K562 (cell line): ENCODE data around the gene SLC5A10. TPM values are rescaled to one million over a fixed set of nuclear protein-coding genes. Genes with fewer than 3 reads are reported as not detected.
A peak's percentile ranks its signal among the peaks of the same experiment; 100 is the strongest.

Source experiments
- ARID2 ChIP-seq: fragments of 450-650 bp; IDR thresholded peaks from 2 replicates; pipeline ENCODE4 v1.6.1; 2017; ENCODE audit warnings: antibody characterized with exemption, mild to moderate bottlenecking
- CHD2 ChIP-seq: IDR thresholded peaks from 2 replicates; pipeline ENCODE4 v1.6.1; 2011; ENCODE audit warnings: low read depth, low read length
- CREB5 ChIP-seq: fragments of 250-450 bp; sonication (Bioruptor Pico); IDR thresholded peaks from 2 replicates; pipeline ENCODE4 v1.5.0; 2020; ENCODE audit warnings: mild to moderate bottlenecking
- CXXC5 ChIP-seq: fragments of 250-450 bp; sonication (Bioruptor Pico); IDR thresholded peaks from 2 replicates; pipeline ENCODE4 v1.8.0; 2022; ENCODE audit warnings: inconsistent platforms, mild to moderate bottlenecking, moderate library complexity
- DACH1 ChIP-seq: fragments of 450-650 bp; IDR thresholded peaks from 2 replicates; pipeline ENCODE4 v1.6.1; 2018; ENCODE audit not compliant: partially characterized antibody
- ETV1 ChIP-seq: fragments of 450-650 bp; conservative IDR thresholded peaks from 2 replicates; pipeline ENCODE4 v1.6.1; 2016; ENCODE audit warnings: missing genetic modification characterization, control low read depth, low read depth, missing compliant biosample characterization
- ILF3 ChIP-seq: fragments of 450-650 bp; IDR thresholded peaks from 2 replicates; pipeline ENCODE4 v1.6.1; 2018; ENCODE audit warnings: antibody characterized with exemption, mild to moderate bottlenecking, moderate library complexity, borderline replicate concordance
- JUNB ChIP-seq: fragments of 450-650 bp; formaldehyde crosslinking; conservative IDR thresholded peaks from 2 replicates; pipeline ENCODE4 v1.4.0; 2020; ENCODE audit warnings: mild to moderate bottlenecking
- MAFK ChIP-seq: IDR thresholded peaks from 2 replicates; pipeline ENCODE4 v1.6.1; 2011; ENCODE audit warnings: low read length, improper control_type of control experiment
- NFIX ChIP-seq: fragments of 250-450 bp; sonication (Bioruptor Pico); IDR thresholded peaks from 2 replicates; pipeline ENCODE4 v1.4.0; 2020; ENCODE audit warnings: low read depth, mild to moderate bottlenecking, moderate library complexity
- NR2F6 ChIP-seq: fragments of 450-650 bp; formaldehyde crosslinking; IDR thresholded peaks from 2 replicates; pipeline ENCODE4 v1.4.0; 2020; ENCODE audit warnings: mild to moderate bottlenecking
- PML ChIP-seq: IDR thresholded peaks from 2 replicates; pipeline ENCODE4 v1.6.1; 2012; ENCODE audit warnings: low read length, inconsistent platforms
- POLR2AphosphoS5 ChIP-seq: IDR thresholded peaks from 2 replicates; pipeline ENCODE4 v1.6.1; 2011; ENCODE audit warnings: mild to moderate bottlenecking, low read depth, low read length, moderate library complexity; ENCODE audit not compliant: control insufficient read depth, insufficient read depth
- POU5F1 ChIP-seq: fragments of 150-350 bp; IDR thresholded peaks from 2 replicates; pipeline ENCODE4 v1.6.1; 2014; ENCODE audit warnings: borderline replicate concordance, low read length, low read depth, mild to moderate bottlenecking; ENCODE audit not compliant: partially characterized antibody
- RBFOX2 ChIP-seq: fragments of 200-400 bp; formaldehyde crosslinking; IDR thresholded peaks from 2 replicates; pipeline ENCODE4 v1.6.1; 2017; ENCODE audit warnings: low read depth, mild to moderate bottlenecking, low read length, moderate library complexity
- SIN3A ChIP-seq, 2 experiments: fragments of 150-350 bp in 1 of 2; IDR thresholded peaks; 2 replicates each; pipeline ENCODE4 v1.6.1; 2011 to 2016; ENCODE audit warnings: borderline replicate concordance in 2 of 2, low read depth in 2 of 2, low read length in 2 of 2, mild to moderate bottlenecking in 2 of 2, moderate library complexity in 2 of 2; ENCODE audit not compliant: control insufficient read depth in 1 of 2
- SMARCA4 ChIP-seq: fragments of 450-650 bp; IDR thresholded peaks from 2 replicates; pipeline ENCODE4 v1.6.1; 2016
- TCF7L2 ChIP-seq: fragments of 150-350 bp; IDR thresholded peaks from 2 replicates; pipeline ENCODE4 v1.6.1; 2016; ENCODE audit warnings: low read depth, mild to moderate bottlenecking, low read length, moderate library complexity
- TEAD4 ChIP-seq, 2 experiments: sonication (generic) in 1 of 2; formaldehyde crosslinking in 1 of 2; IDR thresholded peaks; 2 replicates each; pipeline versions ENCODE4 v1.6.1 to v1.8.0; 2012 to 2022; ENCODE audit warnings: borderline replicate concordance in 1 of 2, inconsistent platforms in 1 of 2, low read length in 1 of 2, mild to moderate bottlenecking in 1 of 2, missing genetic modification reagents in 1 of 2
- TFE3 ChIP-seq: fragments of 450-650 bp; formaldehyde crosslinking; IDR thresholded peaks from 2 replicates; pipeline ENCODE4 v1.4.0; 2020; ENCODE audit warnings: mild to moderate bottlenecking, mixed read lengths
- XRCC3 ChIP-seq: fragments of 450-650 bp; IDR thresholded peaks from 2 replicates; pipeline ENCODE4 v1.6.1; 2017; ENCODE audit warnings: mild to moderate bottlenecking, moderate library complexity
- ZFPM2 ChIP-seq: fragments of 250-450 bp; sonication (Bioruptor Pico); IDR thresholded peaks from 2 replicates; pipeline ENCODE4 v1.5.1; 2022; ENCODE audit warnings: mild to moderate bottlenecking
- ZKSCAN3 ChIP-seq: fragments of 250-450 bp; sonication (Bioruptor Pico); IDR thresholded peaks from 2 replicates; pipeline ENCODE4 v1.4.0; 2020
- ZNF24 ChIP-seq: fragments of 450-650 bp; IDR thresholded peaks from 2 replicates; pipeline ENCODE4 v1.6.1; 2016
- polyA plus RNA-seq, 8 experiments: library from polyadenylated mRNA; depleted of rRNA in 4 of 8; stranded (reverse) in 5 of 8; unstranded in 3 of 8; fragments of >200 nt; fragmentation: Nextera tagmentation in 2 of 8; fragmentation: Illumina TruSeq in 1 of 8; extraction: Ambion mirVana in 2 of 8; extraction: Trizol in 1 of 8; gene quantifications; 2 replicates each; pipeline versions ENCODE4 v1.2.1 to v1.2.3, GENCODE V29; 2011 to 2014; ENCODE audit warnings: inconsistent platforms in 1 of 8, missing spikeins in 1 of 8
- total RNA-seq, 7 experiments: library from RNA; depleted of rRNA in 6 of 7; stranded (reverse); fragments of >200 nt in 6 of 7; fragmentation: Illumina TruSeq in 2 of 7; extraction: Trizol in 2 of 7; gene quantifications; 2 replicates each; pipeline versions ENCODE4 v1.2.1 to v1.2.3, GENCODE V29; 2011 to 2021; ENCODE audit warnings: low replicate concordance in 1 of 7
- TF ChIP-seq, protein P1 (sequence below): sonication (generic); formaldehyde crosslinking; IDR thresholded peaks from 2 replicates; pipeline ENCODE4 v1.8.0; 2022; ENCODE audit warnings: mild to moderate bottlenecking, missing genetic modification reagents

The SLC5A10 gene
- total and polyA plus RNA-seq, 9 of the 15 experiments (the other 6 are each of a cell fraction or from before 2014, with no cell fraction given), result 0.03 to 0.09 (median 0.03) TPM; not detected in 5

GRCh38 chr17:18997650-18998196, 45.8 kb downstream of the SLC5A10 start (continued):
- TF ChIP-seq TFE3 (no peak), SMARCA4 (no peak), ILF3 (no peak), JUNB (CRISPR knock-in tag) (no peak), ARID2 (no peak), ZFPM2 (CRISPR knock-in tag) (no peak), POU5F1 (no peak), DACH1 (no peak), NR2F6 (CRISPR knock-in tag) (no peak), POLR2AphosphoS5 (peak; percentile 38; the same call in 1 of the 2 replicates), XRCC3 (no peak), TCF7L2 (no peak), CHD2 (no peak), MAFK (no peak), PML (0 out of 2 replicates have a peak, but pooled peaks have one; percentile 18), ZKSCAN3 (CRISPR knock-in tag) (no peak), RBFOX2 (no peak), TEAD4 (IDR thresholded peaks at IDR 0.05; ENCODE audit: low read length) (peak; percentile 61), TEAD4 (CRISPR knock-in tag; IDR thresholded peaks at IDR 0.05; ENCODE audit: borderline replicate concordance) (no peak), ZNF24 (no peak), SIN3A (IDR thresholded peaks at IDR 0.05; ENCODE audit: borderline replicate concordance in 2 of 2, control insufficient read depth in 1 of 2, low read depth in 2 of 2, low read length in 2 of 2) (no peak), CXXC5 (CRISPR knock-in tag) (no peak), CREB5 (CRISPR knock-in tag) (no peak), NFIX (CRISPR knock-in tag) (no peak), ETV1 (no peak)
- TF ChIP-seq, protein P1, sequence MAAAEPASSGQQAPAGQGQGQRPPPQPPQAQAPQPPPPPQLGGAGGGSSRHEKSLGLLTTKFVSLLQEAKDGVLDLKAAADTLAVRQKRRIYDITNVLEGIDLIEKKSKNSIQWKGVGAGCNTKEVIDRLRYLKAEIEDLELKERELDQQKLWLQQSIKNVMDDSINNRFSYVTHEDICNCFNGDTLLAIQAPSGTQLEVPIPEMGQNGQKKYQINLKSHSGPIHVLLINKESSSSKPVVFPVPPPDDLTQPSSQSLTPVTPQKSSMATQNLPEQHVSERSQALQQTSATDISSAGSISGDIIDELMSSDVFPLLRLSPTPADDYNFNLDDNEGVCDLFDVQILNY (CRISPR knock-in tag), result no peak
